Measurements from ENCODE around the gene KRTAP21-1.
"Not testable (repeated sequence)": the region's sequence is repeated elsewhere in the genome, so short reads cannot be mapped to it uniquely, and the experiment has no call there.

Gene KRTAP21-1

DNA sequence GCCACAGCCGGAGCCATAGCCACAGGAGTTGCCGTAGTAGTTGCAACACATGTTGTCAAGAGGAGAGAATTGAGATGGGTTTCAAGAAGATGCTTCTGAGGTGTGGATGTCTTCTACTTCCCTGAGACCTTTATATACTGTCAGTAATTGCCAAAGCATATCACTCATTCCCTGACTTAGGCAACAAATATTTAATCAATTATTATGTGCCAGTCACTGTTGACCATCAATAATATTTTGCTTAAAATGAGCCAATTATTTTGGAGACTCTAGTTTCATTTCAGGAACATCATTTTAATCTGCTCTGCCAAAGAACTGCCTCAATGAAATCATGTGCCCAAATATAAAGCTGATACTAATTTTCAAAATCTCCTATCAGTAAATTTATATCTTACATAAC, at the start of gene KRTAP21-1:
TSS of gene KRTAP21-1 (minus strand) at position 101 of the 400 bp plus-strand sequence. CDS start at position 51, 50 bp downstream.
- DNase-seq (ENCODE audit: low read depth) = not testable (repeated sequence)

DNA sequence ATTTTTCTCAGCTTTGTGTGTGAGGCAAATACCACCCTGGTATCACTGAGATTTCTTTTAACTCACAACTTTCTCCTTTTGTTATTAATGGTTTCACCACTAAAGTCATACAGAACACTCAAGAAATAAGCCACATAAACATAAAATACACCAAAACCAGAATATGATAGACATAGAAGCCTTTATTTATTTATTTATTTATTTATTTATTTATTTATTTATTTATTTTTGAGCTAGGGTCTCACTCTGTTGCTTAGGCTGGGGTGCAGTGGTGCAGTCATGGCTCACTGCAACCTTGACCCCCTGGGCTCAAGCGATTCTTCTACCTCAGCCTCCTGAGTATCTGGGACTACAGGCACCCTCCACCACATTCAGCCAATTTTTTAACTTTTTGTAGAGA, 45.4 kb upstream of the KRTAP21-1 start:
- no peak for DNase-seq (ENCODE audit: low read depth)

DNA sequence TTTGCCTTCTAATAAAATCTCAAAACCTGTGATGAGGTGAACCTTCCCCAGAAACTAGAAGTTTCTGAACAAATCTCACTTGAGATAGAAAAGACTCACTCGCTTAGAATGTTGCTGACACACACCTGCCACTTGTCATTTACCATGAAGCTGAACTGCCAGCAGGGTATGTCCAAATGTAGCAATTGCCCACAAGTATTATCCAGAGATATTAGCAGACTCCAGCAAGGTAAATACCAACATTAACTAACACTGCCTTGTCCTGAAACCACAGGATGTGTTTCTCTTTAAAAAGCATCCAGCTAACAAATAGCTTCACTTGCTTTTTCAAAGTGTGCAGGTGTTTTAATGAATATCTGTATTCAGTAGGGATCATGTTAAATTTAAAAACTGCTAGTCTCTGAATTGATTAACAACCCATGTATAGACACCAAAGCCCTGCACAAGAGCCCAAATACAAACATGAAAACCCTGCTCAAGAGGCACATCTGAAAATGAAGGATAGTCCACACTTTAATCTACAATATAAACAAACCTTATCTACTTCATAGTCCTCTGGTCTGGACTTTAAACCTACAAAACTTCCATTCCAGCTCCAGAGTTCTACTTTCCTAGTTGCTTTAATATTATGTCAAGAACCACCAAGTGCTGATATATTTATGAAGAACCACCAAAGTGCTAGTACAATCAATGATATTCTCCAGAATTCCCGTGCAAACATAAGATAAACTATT, 38.5 kb upstream of the KRTAP21-1 start:
- no peak for DNase-seq (ENCODE audit: low read depth)

DNA sequence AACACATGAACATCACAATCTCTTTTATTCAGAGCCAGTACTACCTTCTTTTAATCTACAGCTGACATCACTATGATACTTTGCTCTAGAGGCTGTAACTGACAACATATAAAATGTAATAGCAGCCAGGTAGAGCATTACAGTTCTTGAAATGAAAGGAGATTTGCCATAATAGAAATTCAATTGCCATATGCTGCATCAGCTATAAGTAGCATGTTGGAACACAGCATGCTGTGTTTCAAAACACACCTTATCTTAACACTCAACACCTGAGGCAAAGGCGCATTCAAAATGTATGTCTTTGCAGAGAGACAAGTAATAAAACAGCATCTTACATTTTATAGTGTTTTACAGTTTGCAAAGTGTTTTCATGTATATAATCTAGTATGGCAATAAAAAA, 24.0 kb upstream of the KRTAP21-1 start:
- DNase-seq (ENCODE audit: low read depth) = no peak

DNA sequence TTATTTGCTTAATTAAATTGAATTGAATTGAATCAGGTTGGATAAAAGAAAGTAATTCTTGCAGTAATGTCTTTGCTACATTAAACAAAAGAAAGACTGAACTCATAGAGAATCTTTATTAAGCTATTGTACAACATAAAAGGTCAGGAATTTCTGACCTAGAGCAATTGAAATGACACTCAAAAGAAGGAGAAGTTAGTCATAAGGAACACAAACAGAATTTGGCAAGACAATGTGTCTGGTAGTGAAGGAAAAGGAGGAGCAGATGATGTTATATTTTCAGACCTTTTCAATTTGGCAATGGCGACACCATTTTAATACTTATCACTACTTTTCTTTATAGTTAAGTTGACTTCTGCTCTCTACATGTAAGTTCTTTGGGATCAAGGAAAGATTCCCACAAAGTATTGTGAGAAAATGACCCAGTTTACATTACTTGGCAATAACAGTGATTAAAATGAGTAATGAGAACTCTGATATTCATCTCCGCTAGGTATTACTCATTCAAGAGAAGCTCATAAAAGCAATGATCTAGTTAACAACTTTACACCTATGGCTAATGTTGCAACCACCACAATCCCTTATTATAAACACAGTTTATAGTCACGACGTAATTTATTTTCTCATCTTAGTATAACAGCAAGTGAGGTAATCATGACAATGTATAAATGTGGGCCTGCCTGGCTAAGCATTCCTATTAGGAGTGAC, 14.7 kb upstream of the KRTAP21-1 start:
- no peak for DNase-seq (ENCODE audit: low read depth)

DNA sequence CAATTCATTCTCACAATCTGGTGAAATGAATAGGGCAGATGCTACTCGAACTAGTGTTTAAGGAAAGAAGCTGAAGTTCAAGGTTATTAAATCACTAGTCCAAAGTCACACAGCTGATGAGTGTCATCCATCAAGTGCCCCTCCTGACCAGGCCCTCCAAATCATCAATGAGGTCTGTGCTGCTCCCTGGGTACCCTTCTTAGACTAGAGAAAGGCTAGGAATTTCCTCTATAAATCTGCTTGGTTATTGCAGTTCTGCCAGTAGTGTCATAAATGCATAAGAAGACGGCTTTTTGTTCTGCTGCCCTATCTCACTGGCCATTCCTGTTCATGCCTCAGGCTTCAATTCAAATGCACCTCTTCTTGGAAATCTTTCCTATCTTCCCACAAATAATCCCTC, 5.5 kb upstream of the KRTAP21-1 start:
- DNase-seq (ENCODE audit: low read depth) = no peak

DNA sequence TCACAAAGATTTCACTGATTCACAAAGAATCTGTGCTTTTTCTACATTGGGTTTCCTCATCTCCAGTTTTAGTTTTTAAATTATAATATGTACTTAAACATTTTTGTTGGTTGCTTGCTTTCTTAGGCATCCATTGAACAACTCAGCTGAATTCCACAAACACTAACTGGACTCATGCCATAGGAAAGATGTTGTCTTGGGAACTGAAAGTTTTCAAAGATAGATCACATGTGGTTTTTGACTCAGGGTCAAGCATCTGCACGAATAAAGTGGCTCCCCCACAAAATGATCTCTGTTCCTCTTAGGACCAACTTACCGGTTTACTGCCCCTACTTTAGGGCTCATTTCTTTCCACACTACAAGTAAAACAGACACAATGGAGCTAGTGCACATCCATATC, 3.1 kb upstream of the KRTAP21-1 start:
- DNase-seq (ENCODE audit: low read depth) = no peak

DNA sequence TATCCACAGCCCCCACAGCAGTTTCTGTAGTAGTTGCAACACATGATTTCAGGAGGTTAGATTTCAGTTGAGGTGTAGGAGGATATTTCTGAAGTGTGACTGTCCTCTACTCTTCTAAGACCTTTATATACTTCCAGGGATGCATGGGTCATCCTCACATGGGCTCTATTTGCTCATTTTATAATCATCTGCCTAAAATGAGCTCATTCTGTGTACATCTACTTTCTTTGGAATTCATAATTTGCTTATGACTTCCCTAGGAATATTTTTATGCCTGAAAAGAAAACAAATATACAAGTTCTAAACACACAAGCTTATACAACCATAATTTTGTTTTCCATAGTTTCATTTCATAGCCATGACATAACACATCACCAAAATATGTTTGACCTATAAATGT, 8.1 kb downstream of the KRTAP21-1 start, which contains the start of gene KRTAP21-2:
TSS of gene KRTAP21-2 (minus strand) at position 101 of the 400 bp plus-strand sequence. CDS start at position 44, 57 bp downstream.
- DNase-seq (ENCODE audit: low read depth) = no peak

DNA sequence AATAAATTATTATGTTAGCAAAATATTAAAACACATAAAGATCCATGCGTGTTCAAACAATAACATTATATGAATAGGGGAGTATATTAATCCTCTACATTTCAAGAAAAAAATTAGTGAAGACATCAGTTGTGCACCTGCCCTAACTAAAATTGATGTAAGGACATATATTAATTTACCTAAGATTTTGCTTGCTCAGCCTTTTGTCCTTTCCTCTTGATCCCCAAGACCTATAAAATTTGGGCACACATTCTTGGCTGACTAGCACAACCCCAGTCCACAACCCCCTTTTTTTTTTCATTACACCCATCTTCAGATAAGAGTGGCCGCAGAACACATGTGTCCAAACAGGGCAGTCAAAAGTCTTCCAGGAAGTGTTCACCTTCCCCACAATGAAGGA, 14.8 kb downstream of the KRTAP21-1 start:
- DNase-seq (ENCODE audit: low read depth) = no peak

DNA sequence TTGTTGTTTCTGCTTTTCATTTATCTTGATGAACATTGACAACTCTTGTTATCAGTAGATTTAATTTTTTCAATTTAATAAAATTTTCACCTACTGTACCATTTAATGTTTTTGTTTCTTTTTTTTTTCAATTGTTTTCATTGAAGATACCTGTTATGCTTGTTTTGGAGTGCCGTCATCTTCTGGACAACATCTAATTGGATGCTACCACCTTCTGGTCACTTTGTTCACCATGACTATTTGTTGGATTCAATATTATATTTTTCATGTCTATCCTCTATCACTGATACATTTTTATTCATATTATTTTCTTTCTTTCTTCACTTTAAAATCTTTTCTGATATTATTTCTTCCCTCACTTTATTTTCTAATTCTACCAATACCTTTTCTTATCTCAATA, 22.2 kb downstream of the KRTAP21-1 start:
- no peak for DNase-seq (ENCODE audit: low read depth)

DNA sequence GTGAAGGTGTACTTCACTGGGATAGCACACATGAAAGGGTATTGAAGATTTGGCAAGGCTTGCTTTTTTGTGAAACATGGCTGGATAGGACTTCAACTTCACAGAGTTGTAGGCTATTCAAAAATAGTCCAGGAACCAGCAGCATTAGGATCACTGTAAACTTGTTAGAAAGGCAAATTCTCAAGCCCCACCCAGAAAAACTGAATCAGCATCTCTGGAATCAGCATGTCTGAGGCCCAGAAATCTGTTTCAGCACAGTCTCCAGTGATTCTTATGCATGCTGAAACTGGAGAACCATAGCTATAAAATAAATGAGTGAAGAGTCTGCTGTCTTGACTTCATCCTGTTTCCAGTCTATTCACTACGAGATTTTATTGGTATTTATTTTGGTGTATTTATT, 28.5 kb downstream of the KRTAP21-1 start:
- no peak for DNase-seq (ENCODE audit: low read depth)

DNA sequence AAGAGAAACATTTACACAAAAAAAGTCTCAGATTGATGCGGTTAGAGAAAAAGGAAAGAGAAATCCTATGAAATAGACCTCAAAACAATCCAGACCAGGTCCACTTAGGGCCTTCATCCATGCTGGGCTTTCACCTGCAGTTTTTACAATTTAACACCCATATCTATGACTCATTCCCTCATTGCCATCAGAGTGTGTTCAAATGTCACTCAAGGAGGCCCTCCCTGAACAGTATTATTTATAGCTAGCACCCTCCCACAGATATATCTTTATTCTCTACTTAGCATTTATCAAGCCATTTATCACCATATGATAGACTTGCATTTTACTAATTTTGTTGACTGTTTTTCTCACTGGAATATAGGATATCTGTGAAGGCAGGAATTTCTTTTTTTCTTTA, 35.8 kb downstream of the KRTAP21-1 start:
- no peak for DNase-seq (ENCODE audit: low read depth)

DNA sequence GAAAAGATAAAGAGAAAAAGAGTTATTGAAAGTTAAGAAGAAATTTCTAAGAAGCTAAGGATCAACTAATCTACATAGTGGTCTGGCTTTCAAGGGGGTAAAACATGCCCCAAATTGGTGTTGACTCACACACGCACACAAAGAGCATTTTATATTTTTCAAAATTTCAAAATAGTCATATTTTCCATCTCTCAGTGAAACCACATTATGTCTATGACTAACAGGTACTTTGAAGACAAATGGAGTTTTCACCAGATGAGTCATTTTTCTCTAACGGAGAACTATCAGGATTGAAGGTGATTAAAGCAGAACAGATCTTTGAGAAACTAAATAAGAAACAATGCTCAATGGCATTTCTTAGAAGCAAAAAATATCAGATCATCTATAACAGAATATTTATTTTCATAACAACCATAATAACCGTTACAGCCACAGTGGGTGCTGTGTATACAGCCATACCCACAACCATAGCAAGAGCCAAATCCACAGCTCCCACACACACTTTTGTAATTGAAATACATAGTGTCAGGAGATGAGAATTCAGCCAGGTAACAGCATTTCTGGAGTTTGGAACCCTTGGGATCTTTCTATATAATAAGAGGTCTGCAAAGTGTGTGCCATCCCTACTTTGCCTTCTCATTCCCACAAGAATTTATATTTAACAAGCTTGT, 36.9 kb downstream of the KRTAP21-1 start, which contains the start of gene KRTAP21-3:
TSS of gene KRTAP21-3 (minus strand) at position 539 of the 671 bp plus-strand sequence. CDS start at position 521, 18 bp downstream.
- no peak for DNase-seq (ENCODE audit: low read depth)

DNA sequence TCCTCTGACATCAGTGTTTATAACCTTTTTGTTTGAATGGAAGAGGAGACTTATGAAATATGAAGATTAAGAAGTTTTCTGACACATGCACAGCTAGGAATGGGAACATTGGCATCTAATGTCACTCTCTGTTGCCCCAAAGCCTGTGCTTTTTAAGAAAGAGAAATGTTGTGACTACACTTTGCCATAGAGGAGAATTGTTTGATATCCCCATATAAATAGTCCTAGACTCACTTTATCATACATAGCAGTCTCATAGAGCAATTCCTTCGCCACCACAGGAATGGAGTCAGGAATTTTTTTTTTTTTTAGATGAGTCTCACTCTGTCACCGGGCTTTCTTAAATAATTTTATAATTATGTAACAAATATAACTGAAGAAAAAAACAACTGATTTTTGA, 38.1 kb downstream of the KRTAP21-1 start:
- no peak for DNase-seq (ENCODE audit: low read depth)

DNA sequence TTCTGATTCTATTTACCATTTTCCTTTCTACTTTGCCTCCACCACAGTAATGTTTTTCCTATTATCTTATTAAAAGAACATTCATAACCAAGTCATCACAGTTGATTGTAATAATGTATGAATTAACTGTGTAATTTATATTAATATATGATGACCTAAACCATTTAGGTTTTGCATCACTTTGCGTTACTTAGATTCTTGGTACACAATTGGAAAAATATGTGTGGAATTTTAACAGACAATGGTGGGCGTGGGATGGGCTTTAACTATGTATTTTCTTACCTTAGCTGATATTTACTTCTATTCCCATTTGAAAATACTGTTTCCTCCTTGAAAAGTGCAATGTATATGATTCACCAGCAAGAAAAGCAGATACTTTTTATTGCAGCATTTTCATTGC, 40.3 kb downstream of the KRTAP21-1 start:
- DNase-seq (ENCODE audit: low read depth) = no peak

DNA sequence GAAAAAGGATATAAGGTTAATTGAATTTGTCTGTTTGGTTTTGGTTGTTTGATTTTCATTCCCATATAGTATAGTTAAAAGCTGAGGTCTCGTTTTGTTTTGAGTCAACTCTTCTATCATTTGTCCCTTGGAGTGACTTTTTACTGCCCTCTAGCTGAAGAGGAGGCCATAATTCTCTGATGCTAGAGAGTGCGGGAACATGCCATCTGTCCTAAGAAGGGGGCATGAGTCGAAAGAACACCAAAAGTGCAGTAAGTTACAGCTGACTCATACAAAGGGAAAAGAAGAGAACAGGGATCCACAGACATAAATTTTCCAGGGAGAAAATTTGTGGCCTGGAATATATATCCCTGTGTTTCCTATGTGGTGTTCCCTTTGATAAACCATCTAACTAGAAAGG, 40.8 kb downstream of the KRTAP21-1 start:
- DNase-seq (ENCODE audit: low read depth) = no peak

DNA sequence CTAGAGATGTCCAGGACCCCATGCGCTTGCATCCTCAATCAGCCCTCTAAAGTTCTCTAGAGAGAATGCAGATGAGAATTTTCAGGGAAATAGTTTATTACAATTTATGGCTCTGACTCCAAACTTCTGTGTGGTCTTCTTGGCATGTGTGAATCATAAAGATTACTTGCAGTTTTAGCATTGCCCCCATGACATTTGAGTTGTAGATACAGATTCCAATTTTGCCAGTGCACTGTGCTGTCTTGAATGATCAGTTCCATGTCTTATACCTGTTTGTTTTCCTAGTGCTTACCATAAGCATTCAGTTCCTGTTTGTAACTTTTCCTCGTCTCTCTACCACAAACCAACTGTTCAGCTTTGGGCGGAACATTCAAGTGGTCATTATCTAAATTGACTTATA, 41.5 kb downstream of the KRTAP21-1 start:
- DNase-seq (ENCODE audit: low read depth) = no peak

DNA sequence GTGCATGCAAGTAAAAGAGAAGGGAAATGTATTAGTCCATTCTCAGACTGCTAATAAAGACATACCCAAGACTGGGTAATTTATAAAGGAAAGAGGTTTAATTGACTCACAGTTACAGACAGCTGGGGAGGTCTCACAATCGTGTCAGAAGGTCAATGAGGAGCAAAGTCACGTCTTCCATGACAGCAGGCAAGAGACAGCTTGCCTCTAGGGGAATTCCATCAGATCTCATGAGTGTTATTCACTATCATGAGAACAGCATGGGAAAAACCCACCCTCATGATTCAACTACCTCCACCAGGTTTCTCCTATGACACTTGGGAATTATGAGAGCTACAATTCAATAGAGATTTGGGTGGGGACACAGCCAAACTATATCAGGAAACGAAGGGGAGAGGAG, 44.7 kb downstream of the KRTAP21-1 start:
- no peak for DNase-seq (ENCODE audit: low read depth)

DNA sequence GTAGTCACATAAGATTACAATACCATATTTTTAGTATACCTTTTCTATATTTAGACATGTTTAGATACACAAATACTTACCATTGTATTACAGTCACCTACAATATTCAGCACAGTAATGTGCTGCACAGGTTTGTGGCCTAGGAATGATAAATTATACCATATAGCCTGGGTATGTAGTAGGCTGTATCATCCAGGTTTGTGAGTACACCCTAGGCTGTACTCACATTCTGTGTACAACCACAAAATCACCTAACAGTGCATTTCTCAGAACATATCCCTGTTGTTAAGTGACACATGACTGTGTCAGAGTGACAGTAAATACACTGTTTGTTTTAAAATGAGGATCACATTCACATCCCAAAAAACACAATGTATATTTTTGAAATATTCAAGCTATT, 47.8 kb downstream of the KRTAP21-1 start:
- no peak for DNase-seq (ENCODE audit: low read depth)

Data from ELR (cell line).